WTC11 (cell line): Measurements from ENCODE around the gene CDK6. TPM values are rescaled to one million over a fixed set of nuclear protein-coding genes. Genes with fewer than 3 reads are reported as not detected.

Source experiments
- ATAC-seq: fragments of 200-7000 bp; cut with Tn5 transposase; 2 replicates; pipeline ENCODE4 v1.10.0; 2021; ENCODE audit warnings: mild to moderate bottlenecking, moderate library complexity
- CTCF ChIA-PET: fragments of 300-600 bp; sonication (Branson Sonifier 250); formaldehyde crosslinking; loops from one replicate; lab custom pipeline; 2021; ENCODE audit warnings: antibody characterized with exemption; lab: Charles Lee
- POLR2A ChIA-PET: fragments of 350-600 bp; sonication (Branson Sonifier 250); formaldehyde crosslinking; loops from one replicate; lab custom pipeline; 2021; ENCODE audit warnings: antibody characterized with exemption; lab: Charles Lee
- DNase-seq: peaks from one replicate; pipeline ENCODE4 v3.0.0; 2021; ENCODE audit warnings: low spot score
- H3K27ac Mint-ChIP-seq: 2 replicates; pipeline ENCODE4 v1.8.0; 2021; ENCODE audit warnings: mixed read lengths
- H3K27me3 Mint-ChIP-seq: 2 replicates; pipeline ENCODE4 v1.8.0; 2021; ENCODE audit warnings: low read depth, mild to moderate bottlenecking, moderate library complexity, mixed read lengths
- H3K36me3 Mint-ChIP-seq: 2 replicates; pipeline ENCODE4 v1.8.0; 2021; ENCODE audit warnings: mixed read lengths
- H3K4me1 Mint-ChIP-seq: 2 replicates; pipeline ENCODE4 v1.8.0; 2022; ENCODE audit warnings: mixed read lengths
- H3K4me3 Mint-ChIP-seq: 2 replicates; pipeline ENCODE4 v1.8.0; 2021; ENCODE audit warnings: mild to moderate bottlenecking, moderate library complexity, mixed read lengths
- H3K9me3 Mint-ChIP-seq: 2 replicates; pipeline ENCODE4 v1.8.0; 2021; ENCODE audit warnings: mixed read lengths
- ATF6 ChIP-seq: sonication (generic); formaldehyde crosslinking; IDR thresholded peaks from 2 replicates; pipeline ENCODE4 v1.8.1; 2023; ENCODE audit warnings: mild to moderate bottlenecking, missing genetic modification reagents
- CDX4 ChIP-seq: fragments of 250-450 bp; sonication (Bioruptor Pico); IDR thresholded peaks from 2 replicates; pipeline ENCODE4 v1.9.0; 2021; ENCODE audit warnings: moderate library complexity, mild to moderate bottlenecking, inconsistent platforms, borderline replicate concordance
- CREB1 ChIP-seq: sonication (generic); formaldehyde crosslinking; IDR thresholded peaks from 2 replicates; pipeline ENCODE4 v1.8.0; 2023; ENCODE audit warnings: mild to moderate bottlenecking, missing genetic modification reagents
- CTCF ChIP-seq: fragments of 200-600 bp; IDR thresholded peaks from 2 replicates; pipeline ENCODE4 v1.8.0; 2022; ENCODE audit warnings: antibody characterized with exemption
- ELF4 ChIP-seq: sonication (generic); formaldehyde crosslinking; IDR thresholded peaks from 2 replicates; pipeline ENCODE4 v1.8.1; 2022; ENCODE audit warnings: low read depth, mild to moderate bottlenecking, moderate library complexity, missing genetic modification reagents
- EMX1 ChIP-seq: fragments of 250-450 bp; sonication (Bioruptor Pico); IDR thresholded peaks from 2 replicates; pipeline ENCODE4 v1.8.0; 2021; ENCODE audit warnings: mild to moderate bottlenecking
- ESRRA ChIP-seq: sonication (generic); formaldehyde crosslinking; IDR thresholded peaks from 2 replicates; pipeline ENCODE4 v1.8.1; 2022; ENCODE audit warnings: mild to moderate bottlenecking, missing genetic modification reagents, borderline replicate concordance
- ETV6 ChIP-seq: sonication (generic); formaldehyde crosslinking; IDR thresholded peaks from 2 replicates; pipeline ENCODE4 v1.8.1; 2022; ENCODE audit warnings: mild to moderate bottlenecking, missing genetic modification reagents
- FOXJ3 ChIP-seq: sonication (generic); formaldehyde crosslinking; IDR thresholded peaks from 2 replicates; pipeline ENCODE4 v1.9.0; 2021; ENCODE audit warnings: missing genetic modification reagents, mild to moderate bottlenecking, borderline replicate concordance
- GABPB1 ChIP-seq: sonication (generic); formaldehyde crosslinking; IDR thresholded peaks from 2 replicates; pipeline ENCODE4 v1.8.1; 2023; ENCODE audit warnings: mild to moderate bottlenecking, missing genetic modification reagents
- HMGXB4 ChIP-seq: sonication (generic); formaldehyde crosslinking; IDR thresholded peaks from 2 replicates; pipeline ENCODE4 v1.8.1; 2023; ENCODE audit warnings: mild to moderate bottlenecking, moderate library complexity, missing genetic modification reagents
- JUN ChIP-seq: sonication (generic); formaldehyde crosslinking; IDR thresholded peaks from 2 replicates; pipeline ENCODE4 v1.8.0; 2023; ENCODE audit warnings: mild to moderate bottlenecking, missing genetic modification reagents
- NFATC4 ChIP-seq: fragments of 250-450 bp; sonication (Bioruptor Pico); IDR thresholded peaks from 2 replicates; pipeline ENCODE4 v1.9.0; 2021; ENCODE audit warnings: mild to moderate bottlenecking
- NFE2L1 ChIP-seq: sonication (generic); formaldehyde crosslinking; IDR thresholded peaks from 2 replicates; pipeline ENCODE4 v1.8.1; 2023; ENCODE audit warnings: missing genetic modification reagents
- NFYB ChIP-seq: sonication (generic); formaldehyde crosslinking; conservative IDR thresholded peaks from 2 replicates; pipeline ENCODE4 v1.8.0; 2022; ENCODE audit warnings: low read depth, missing genetic modification reagents
- PRRX2 ChIP-seq: fragments of 250-450 bp; sonication (Bioruptor Pico); IDR thresholded peaks from 2 replicates; pipeline ENCODE4 v1.8.0; 2021; ENCODE audit warnings: mild to moderate bottlenecking
- RELA ChIP-seq: sonication (generic); formaldehyde crosslinking; IDR thresholded peaks from 2 replicates; pipeline ENCODE4 v1.8.1; 2022; ENCODE audit warnings: missing genetic modification reagents, mild to moderate bottlenecking, borderline replicate concordance
- SMAD3 ChIP-seq: sonication (generic); formaldehyde crosslinking; IDR thresholded peaks from 2 replicates; pipeline ENCODE4 v1.8.0; 2022; ENCODE audit warnings: missing genetic modification reagents, mild to moderate bottlenecking, borderline replicate concordance
- USF1 ChIP-seq: sonication (generic); formaldehyde crosslinking; IDR thresholded peaks from 2 replicates; pipeline ENCODE4 v1.8.0; 2022; ENCODE audit warnings: mild to moderate bottlenecking, missing genetic modification reagents
- ZBTB21 ChIP-seq: sonication (generic); formaldehyde crosslinking; IDR thresholded peaks from 2 replicates; pipeline ENCODE4 v1.8.1; 2023; ENCODE audit warnings: mild to moderate bottlenecking, missing genetic modification reagents, borderline replicate concordance
- ZNF121 ChIP-seq: sonication (generic); formaldehyde crosslinking; IDR thresholded peaks from 2 replicates; pipeline ENCODE4 v1.8.0; 2023; ENCODE audit warnings: missing genetic modification reagents
- ZNF263 ChIP-seq: sonication (generic); formaldehyde crosslinking; IDR thresholded peaks from 2 replicates; pipeline ENCODE4 v1.8.1; 2022; ENCODE audit warnings: low read depth, mild to moderate bottlenecking, moderate library complexity, missing genetic modification reagents
- ZNF396 ChIP-seq: fragments of 250-450 bp; sonication (Bioruptor Pico); IDR thresholded peaks from 2 replicates; pipeline ENCODE4 v1.8.0; 2021; ENCODE audit warnings: mild to moderate bottlenecking, moderate library complexity, borderline replicate concordance
- ZNF416 ChIP-seq: fragments of 250-450 bp; sonication (Bioruptor Pico); IDR thresholded peaks from 2 replicates; pipeline ENCODE4 v1.9.0; 2021; ENCODE audit warnings: mild to moderate bottlenecking, inconsistent platforms
- ZNF532 ChIP-seq: fragments of 250-450 bp; sonication (Bioruptor Pico); IDR thresholded peaks from 2 replicates; pipeline ENCODE4 v1.9.0; 2021; ENCODE audit warnings: mild to moderate bottlenecking, borderline replicate concordance
- total RNA-seq: library from RNA; stranded (reverse); gene quantifications from 3 replicates; pipeline ENCODE4 v1.2.3, GENCODE V29; 2021

The CDK6 gene
- total RNA-seq, 1 experiment from 2014 or later, result 47.2 TPM

- TF ChIP-seq HMGXB4 (CRISPR knock-in tag) (no peak), ZBTB21 (CRISPR knock-in tag) (no peak), NFATC4 (CRISPR knock-in tag) (no peak)
Observed at GRCh38 chr7:92824450-92824849, 11.9 kb downstream of the CDK6 start (continued).

- Mint-ChIP-seq H3K4me1 (peaks cover 66% of the 10 kb centered on the region), H3K9me3 (no peaks in the 10 kb centered on the region), H3K27me3 (no peaks in the 10 kb centered on the region), H3K27ac (no peak overlapping the region; the same call in 1 of the 2 replicates), H3K36me3 (no peaks in the 10 kb centered on the region), H3K4me3 (no peak overlapping the region)
- ATAC-seq, result no peak
- CTCF ChIA-PET, result interaction anchor here (1.9 kb wide), 1 partner anchor 10 kb away, joined by 8 read pairs; no protein-coding TSS in a partner anchor
- POLR2A ChIA-PET, result no interaction called here
- TF ChIP-seq ZNF396 (CRISPR knock-in tag), result no peak
- TF ChIP-seq ESRRA (CRISPR knock-in tag), result no peak
- TF ChIP-seq USF1 (CRISPR knock-in tag), result no peak
- no peak for TF ChIP-seq ATF6
- TF ChIP-seq FOXJ3 (CRISPR knock-in tag), result no peak
- no peak for TF ChIP-seq ZNF263
- DNase-seq, result no peak
Observed at GRCh38 chr7:92823042-92823441, 13.3 kb downstream of the CDK6 start.

- H3K36me3 Mint-ChIP-seq, result peaks cover 15% of the 10 kb centered on the region
- no peak overlapping the region for H3K4me3 Mint-ChIP-seq
- ChIA-PET CTCF (interaction anchor here (0.6 to 1.8 kb wide), 2 partner anchors 13 to 106 kb away, joined by 3 to 8 read pairs; no protein-coding TSS in a partner anchor), POLR2A (no interaction called here)
- no peak for DNase-seq
- H3K27me3 Mint-ChIP-seq, result no peaks in the 10 kb centered on the region
- H3K4me1 Mint-ChIP-seq, result peaks cover 52% of the 10 kb centered on the region
- peak overlapping the region; percentile 42; the same call in 1 of the 2 replicates for H3K27ac Mint-ChIP-seq
- peaks cover 17% of the 10 kb centered on the region for H3K9me3 Mint-ChIP-seq
- ATAC-seq, result no peak
- TF ChIP-seq RELA, result no peak
- no peak for TF ChIP-seq NFYB (CRISPR knock-in tag)
- TF ChIP-seq ZNF532 (CRISPR knock-in tag), result no peak
- no peak for TF ChIP-seq ELF4
- no peak for TF ChIP-seq ZNF416 (CRISPR knock-in tag)
- no peak for TF ChIP-seq GABPB1 (CRISPR knock-in tag)
- no peak for TF ChIP-seq ETV6 (CRISPR knock-in tag)
- TF ChIP-seq SMAD3 (CRISPR knock-in tag), result no peak
- no peak for TF ChIP-seq NFE2L1 (CRISPR knock-in tag)
- TF ChIP-seq CDX4 (CRISPR knock-in tag), result no peak
- no peak for TF ChIP-seq ZNF121
- no peak for TF ChIP-seq EMX1 (CRISPR knock-in tag)
- no peak for TF ChIP-seq JUN (CRISPR knock-in tag)
- TF ChIP-seq PRRX2, result no peak
- TF ChIP-seq CREB1, result no peak
- TF ChIP-seq CTCF, result no peak
Observed at GRCh38 chr7:92820191-92820590, 16.2 kb downstream of the CDK6 start.
